NCI-H187 (cell line): ENCODE measurements around the gene FFAR1.

ENCODE experiments used
- DNase-seq, 2 experiments: peaks; one replicate each; lab custom pipeline; 2025; lab: John Stamatoyannopoulos, UW

Gene FFAR1

DNA sequence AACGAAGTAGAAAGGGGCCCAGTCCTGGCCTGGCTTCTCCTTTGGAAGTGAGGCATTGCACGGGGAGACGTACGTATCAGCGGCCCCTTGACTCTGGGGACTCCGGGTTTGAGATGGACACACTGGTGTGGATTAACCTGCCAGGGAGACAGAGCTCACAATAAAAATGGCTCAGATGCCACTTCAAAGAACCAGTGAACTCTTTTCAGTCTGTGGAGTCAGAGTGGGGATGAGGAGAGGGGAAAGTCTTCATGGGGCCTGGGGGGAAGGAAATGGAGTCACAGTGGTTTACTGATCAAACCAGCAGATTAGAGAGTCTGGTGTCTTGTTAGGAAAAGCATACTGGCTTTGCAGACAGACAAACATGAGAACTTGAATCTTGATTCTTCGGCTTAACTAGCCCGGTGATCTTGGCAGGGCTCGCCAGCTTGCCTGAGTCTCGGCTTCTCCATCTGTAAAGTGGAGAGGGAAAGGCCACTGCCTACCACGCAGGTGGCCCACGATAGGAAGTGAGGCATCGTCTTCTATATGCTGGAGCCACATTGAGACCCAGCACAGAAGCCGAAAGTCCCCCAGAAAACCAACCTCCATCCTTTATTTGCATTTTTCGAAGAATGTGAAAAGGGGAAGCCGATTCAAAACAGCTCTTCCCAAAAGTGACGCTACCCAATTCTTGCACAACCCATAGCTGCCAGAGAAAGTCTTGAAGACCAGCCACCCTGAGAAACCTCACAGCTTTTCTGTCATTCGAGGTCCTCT lies at the start of gene FFAR1:
Gene FFAR1, plus strand, starts transcription at position 732 of the 759 bp plus-strand sequence. CDS start 3,650 bp downstream, outside the sequence.
- DNase-seq, result no peak

DNA sequence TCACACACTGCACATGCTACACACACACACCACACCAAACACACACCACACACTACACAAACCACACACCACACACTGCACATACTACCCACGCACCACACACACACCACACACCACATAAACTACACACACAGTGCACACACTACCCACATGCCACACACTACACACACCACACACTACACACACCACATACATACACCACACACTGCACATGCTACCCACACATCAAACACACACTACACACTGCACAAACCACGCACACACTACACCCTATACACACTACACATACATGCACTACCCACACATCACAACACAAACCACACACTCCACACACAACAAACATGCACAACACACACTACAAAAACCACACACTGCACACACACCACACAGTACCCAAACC lies 49.8 kb upstream of the FFAR1 start:
- no peak for DNase-seq

DNA sequence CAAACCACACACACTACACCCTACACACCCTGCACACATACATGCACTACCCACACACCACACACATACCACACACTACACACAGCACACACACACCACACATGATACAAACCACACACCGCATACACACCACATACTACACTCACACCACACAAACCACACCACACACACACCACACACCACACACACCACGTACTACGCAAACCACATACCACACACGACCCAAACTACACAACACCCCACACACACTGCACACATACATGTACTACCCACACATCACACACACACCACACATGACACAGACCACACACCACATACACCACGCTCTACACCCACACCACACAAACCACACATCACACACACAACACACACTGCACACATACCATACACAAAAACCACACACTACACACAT lies 49.1 kb upstream of the FFAR1 start:
- no peak for DNase-seq

DNA sequence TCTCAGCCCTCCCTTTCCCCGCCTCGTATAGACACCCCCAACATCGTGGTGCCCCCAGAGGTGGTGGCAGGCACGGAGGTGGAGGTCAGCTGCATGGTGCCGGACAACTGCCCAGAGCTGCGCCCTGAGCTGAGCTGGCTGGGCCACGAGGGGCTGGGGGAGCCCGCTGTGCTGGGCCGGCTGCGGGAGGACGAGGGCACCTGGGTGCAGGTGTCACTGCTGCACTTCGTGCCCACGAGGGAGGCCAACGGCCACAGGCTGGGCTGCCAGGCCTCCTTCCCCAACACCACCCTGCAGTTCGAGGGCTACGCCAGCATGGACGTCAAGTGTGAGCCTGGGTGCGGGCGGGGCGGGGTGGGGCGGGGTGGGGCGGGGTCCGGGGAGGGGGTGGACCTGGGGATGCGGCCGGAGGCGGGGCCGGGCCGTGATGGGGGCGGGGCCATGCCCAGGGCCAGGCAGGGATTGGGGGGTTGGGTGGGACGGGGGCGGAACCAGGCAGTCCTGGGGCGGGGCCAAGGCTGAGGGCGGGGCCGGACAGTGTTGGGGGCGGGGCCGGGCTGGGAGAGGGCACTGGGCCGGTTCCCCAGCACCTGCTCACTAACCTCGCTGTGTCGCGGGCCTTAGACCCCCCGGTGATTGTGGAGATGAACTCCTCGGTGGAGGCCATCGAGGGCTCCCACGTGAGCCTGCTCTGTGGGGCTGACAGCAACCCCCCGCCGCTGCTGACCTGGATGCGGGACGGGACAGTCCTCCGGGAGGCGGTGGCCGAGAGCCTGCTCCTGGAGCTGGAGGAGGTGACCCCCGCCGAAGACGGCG lies 48.0 kb upstream of the FFAR1 start:
- DNase-seq, result no peak

- DNase-seq, result no peak
These were observed 47.4 kb upstream of the FFAR1 start for GRCh38 chr19:35300339-35300649.

DNA sequence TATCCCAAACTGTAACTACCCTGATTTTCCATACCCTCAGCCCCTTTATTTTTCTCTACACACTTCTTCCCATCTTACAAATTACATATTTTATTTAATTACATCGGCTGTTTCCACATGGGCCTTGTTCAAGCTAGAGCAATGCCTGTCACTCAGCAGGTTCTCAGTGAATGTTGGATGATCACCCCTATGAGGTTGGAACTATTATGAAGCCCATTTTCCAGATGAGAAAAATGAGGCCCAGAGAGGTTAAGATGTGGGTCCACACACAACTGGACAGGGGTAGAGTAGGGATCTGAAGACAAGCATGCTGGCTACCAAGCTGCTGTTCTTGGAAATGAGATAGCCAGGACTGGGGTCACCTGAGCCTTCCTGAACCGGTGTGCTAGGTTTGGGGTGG lies 45.7 kb upstream of the FFAR1 start:
- no peak for DNase-seq

DNA sequence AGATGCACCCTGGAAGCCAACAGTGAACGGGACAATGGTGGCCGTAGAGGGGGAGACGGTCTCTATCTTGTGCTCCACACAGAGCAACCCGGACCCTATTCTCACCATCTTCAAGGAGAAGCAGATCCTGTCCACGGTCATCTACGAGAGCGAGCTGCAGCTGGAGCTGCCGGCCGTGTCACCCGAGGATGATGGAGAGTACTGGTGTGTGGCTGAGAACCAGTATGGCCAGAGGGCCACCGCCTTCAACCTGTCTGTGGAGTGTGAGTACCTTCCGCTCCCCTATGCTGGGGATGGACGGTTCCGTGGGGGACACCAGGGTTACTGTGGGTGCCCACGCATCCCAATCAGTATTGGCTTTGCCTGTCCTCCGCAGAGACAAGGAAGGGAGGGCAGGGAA lies 45.3 kb upstream of the FFAR1 start:
- no peak for DNase-seq

DNA sequence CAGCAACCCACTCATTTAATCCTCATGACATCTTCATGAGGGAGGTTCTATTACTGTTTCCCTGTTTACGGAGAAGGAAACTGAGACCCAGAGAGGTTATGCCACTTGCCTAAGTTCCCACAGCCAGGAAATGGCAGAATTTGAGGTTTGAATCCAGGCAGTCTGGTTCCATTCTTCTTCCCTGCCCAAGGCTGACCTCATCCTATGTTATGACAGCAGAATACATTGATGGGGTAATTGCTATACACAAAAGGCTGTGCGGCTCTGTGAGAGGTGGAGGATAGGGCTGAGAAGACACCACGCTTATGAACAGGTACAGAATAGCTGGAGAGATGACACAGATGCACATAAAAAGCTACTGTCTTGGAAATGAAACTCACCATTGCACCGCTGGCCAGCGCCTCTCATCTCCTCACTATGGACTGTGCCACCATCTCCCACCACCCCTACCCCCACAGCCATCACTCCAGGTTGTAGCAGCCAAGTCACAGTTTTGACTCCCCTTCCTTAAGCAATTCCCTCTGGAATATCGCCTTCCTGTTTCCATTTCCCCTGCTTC lies 44.3 kb upstream of the FFAR1 start:
- no peak for DNase-seq

GRCh38 chr19:35304036-35304435 lies 43.7 kb upstream of the FFAR1 start:
- DNase-seq, result no peak

DNA sequence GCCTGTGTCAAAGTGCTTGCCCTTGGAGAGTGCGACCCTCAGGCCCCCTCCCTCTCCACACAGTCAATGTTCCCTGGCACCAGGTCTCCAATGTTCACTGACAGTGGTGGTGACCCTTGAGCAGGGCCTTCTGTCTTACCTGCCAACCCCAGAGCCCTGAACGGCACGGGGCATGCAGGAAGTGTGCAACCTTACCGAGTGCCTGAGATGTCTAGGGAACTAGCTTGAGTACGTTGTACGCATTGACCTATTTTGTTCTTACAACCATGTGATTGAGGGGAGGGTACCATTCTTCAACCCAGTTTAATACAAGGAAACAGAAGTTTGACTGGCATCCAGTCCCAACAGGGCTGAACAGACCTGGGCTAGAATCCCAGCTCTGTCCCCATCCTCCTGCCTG lies 42.5 kb upstream of the FFAR1 start:
- DNase-seq, result no peak

- DNase-seq, result no peak
These were observed 41.0 kb upstream of the FFAR1 start for GRCh38 chr19:35306473-35307246.

DNA sequence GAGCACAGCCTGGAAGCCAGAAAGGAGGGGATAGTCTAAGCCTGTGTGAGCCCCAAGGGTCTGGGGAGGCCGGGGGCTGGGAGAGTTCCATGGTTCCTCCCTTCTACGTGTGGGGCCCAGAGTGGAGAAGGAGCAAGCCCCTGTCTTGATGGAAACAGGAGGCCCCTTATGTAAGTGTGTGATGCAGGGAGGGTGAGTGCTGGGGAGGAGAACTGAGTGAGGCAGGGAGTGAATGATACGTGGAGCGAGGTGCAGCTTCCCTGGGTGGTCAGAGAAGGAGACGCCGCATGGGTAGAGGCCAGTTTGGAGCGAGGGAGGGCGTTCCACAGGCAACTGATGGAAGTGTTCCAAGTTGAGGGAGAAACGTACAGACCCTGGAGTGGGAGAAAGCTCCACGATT lies 39.8 kb upstream of the FFAR1 start:
- DNase-seq, result no peak

- DNase-seq, result no peak
These were observed 38.8 kb upstream of the FFAR1 start for GRCh38 chr19:35308910-35309309.

GRCh38 chr19:35309481-35310279 lies 38.0 kb upstream of the FFAR1 start:
- no peak for DNase-seq

- DNase-seq, result no peak
These were observed 37.4 kb upstream of the FFAR1 start for GRCh38 chr19:35310331-35310730.

DNA sequence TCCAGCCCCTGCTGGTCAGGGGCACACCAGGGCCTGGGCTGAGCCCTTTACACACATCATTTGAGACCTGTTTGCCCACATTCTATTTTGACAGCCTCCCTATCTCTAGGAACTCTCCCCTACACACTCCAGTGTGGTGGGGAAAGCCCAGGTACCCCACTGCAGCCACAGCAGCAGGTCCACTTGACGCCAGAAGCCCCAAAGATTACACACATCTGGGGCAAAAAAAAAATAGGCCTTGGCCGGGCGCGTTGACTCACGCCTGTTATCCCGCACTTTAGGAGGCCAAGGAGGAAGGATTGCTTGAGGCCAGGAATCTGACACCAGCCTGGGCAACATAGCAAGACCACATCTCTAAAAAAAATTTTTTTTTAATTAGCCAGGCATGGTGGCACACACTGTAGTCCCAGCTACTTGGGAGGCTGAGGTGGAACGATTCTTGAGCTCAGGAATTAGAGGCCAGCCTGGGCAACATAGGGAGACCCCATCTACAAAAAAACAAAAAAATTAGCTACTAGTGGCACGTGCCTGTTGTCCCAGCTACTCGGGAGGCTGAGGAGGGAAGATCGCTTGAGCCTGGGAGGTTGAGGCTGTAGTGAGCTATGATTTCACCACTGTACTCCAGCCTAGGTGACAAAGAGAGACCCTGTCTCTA lies 36.8 kb upstream of the FFAR1 start:
- DNase-seq, result no peak

DNA sequence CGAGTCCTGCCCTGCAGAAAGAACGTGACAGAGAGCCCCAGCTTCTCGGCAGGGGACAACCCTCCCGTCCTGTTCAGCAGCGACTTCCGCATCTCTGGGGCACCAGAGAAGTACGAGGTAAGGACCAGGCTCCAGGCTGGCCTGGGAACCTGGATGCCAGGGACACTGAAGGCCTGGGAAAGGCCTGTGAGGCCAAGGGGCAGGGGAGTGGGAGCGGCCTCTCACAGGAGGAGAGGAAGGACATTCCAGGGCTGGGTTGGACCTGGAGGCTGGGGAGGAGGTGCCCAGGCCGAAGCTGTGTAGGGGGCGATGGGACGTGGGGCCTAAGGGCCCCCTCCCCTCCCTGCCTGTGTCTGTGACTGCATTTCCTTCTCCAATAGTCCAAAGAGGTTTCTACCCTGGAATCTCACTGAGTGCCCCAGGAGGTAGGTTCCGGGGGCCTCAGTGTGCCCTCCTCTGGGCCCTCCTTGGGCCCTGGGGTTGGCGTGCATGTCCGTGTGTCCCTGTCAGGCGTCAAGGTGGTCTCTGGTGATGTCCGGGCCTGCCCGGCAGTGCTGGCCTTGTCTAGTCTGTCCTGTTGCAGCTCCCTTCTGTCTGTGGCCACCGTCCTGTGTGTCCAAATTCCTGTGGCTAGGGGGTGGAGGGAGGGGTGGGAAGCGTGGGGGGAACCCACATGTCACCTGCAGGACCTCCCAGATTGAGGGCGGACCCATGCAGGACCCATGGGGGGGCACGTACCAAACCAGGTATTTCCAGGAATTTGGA lies 35.6 kb upstream of the FFAR1 start:
- no peak for DNase-seq

GRCh38 chr19:35313587-35313986 lies 34.1 kb upstream of the FFAR1 start:
- no peak for DNase-seq

- no peak for DNase-seq
These were observed 33.7 kb upstream of the FFAR1 start for GRCh38 chr19:35314031-35314430.

DNA sequence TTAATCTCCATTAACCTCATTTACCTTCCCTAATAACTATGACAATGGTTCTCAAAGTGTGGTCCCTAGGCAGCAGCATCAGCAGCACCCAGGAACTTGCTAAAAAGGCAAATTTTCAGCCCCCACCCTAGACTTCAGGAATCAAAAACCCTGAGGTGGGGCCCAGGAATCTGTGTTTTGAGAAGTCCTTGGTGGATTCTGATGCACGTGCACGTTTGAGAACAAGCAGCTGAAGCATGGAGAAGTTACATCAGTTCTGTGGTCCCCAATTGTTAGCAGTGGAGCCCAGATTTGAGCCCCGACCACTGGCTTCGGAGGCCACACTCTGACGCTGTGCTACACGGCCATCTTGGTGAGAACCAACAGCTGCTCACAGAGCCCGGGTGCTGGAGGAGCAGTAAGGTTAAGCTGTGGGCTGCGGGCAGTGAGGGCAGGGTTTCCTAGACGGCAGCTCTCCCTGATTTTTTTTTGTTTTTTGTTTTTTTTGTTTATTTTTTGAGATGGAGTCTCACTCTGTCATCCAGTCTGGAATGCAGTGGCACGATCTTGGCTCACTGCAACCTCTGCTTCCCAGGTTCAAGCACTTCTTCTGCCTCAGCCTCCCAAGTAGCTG lies 32.7 kb upstream of the FFAR1 start:
- no peak for DNase-seq
